HG03045 (cell line): Measurements from ENCODE around the gene SKAP2.
A peak's percentile ranks its signal among the peaks of the same experiment; 100 is the strongest.

Experiments used
- ATAC-seq: cut with Tn5 transposase; IDR thresholded peaks from one replicate; pipeline ENCODE4 v1.9.1; 2021; ENCODE audit warnings: mild to moderate bottlenecking, moderate library complexity; ENCODE audit not compliant: unreplicated experiment

The SKAP2 gene, protein sequence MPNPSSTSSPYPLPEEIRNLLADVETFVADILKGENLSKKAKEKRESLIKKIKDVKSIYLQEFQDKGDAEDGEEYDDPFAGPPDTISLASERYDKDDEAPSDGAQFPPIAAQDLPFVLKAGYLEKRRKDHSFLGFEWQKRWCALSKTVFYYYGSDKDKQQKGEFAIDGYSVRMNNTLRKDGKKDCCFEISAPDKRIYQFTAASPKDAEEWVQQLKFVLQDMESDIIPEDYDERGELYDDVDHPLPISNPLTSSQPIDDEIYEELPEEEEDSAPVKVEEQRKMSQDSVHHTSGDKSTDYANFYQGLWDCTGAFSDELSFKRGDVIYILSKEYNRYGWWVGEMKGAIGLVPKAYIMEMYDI

DNA sequence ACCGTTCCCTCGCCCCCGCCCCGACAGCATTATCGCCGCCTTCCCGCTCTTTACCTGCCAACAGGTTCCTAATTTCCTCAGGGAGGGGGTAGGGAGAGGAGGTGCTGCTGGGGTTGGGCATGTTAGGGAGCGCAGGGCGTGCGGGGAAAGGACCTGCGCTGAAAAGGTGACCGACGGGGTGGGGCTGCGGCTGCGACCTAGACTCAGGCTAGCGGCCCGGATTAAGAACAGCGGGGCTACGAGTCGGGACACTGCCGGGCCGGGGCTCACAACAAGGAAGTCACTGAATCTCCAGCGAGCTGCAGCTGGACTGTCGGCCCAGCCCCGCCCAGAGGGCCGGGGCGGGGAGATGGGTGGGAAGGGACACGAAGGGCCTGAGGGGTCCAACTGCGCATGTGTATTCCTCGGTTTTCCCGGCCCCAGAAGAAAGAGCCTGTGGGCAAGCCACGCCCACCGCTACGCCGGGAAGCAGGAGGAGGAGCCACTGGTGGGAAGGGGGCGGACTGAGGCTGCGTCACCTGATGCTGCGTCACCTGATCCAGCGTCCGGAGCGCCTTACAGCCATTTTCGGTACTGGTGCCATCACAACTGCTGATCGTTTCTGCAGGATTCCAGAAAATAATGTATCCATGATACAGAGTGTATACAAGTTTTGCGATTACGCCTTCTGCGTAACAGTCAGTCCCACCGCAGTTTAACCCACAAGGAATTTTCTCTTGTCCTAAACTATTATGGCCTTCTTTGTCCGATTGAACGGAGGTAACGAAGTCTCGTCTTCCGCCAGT lies at the start of gene SKAP2:
Gene SKAP2 (minus strand): TSS at position 282 of the 785 bp plus-strand sequence. CDS start 161 bp downstream, at position 121.
- ATAC-seq: peak; percentile 95

DNA sequence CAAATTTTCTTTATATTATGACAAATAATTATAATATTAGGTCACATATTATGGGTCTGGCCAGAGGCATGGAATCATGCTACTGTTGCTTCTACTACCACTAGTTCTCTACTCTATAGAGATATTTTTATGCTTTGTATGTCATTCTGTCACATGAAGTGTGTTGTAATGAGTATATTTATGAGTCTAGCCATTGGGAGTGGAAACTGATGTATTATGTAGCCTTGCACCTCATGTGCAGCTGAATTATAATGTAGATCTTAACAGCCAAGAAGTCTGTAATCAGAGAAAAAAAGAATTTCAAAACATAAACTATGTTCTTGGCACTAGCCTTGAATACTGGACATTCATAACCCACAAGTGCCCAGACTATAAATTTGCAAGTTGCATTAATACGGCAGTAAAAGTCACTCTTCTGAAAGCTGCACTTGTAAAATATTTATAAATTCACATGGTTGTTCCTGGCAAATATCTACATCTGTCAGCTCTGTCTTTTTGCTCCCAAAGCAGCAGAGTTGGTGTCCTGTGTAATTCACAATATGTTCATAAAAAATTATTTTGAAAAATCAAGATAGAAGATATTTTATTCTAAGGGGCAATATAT lies 48.6 kb upstream of the SKAP2 start:
- no peak for ATAC-seq

DNA sequence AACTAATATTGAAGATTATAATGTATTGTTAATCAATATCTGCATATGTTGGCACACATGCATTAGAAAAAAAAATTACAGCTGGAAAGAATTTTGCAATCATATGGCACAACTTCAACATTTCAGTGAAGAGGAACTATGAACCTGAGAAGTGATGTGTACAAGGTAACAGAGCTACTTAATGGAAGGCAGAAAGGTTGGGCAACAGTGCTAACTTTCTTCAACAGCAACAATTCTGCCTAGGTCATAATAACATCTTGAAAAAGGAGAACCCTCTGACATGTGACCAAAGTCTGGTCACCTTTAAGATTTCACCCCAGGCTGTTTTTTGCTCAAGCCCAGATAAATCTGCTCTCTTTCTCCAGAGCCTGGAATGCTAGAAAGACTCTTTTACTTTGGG lies 47.9 kb upstream of the SKAP2 start:
- ATAC-seq: no peak

DNA sequence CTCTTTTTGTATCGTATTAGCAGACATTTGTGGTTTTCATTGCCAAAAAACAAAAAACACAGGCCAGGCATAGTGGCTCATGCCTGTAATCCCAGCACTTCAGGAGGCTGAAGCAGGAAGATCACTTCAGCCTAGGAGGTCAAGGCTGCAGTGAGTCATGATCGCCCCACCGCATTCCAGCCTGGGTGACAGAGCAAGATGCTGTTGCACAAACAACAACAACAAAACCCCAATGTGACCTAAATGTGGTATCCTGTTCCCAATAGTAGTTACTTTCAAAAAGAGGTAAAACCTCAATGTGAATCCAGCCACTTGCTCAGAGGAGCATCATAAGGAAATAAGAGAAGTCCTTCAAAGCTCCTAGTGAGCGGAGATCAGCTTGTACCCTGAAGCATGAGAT lies 45.8 kb upstream of the SKAP2 start:
- no peak for ATAC-seq

DNA sequence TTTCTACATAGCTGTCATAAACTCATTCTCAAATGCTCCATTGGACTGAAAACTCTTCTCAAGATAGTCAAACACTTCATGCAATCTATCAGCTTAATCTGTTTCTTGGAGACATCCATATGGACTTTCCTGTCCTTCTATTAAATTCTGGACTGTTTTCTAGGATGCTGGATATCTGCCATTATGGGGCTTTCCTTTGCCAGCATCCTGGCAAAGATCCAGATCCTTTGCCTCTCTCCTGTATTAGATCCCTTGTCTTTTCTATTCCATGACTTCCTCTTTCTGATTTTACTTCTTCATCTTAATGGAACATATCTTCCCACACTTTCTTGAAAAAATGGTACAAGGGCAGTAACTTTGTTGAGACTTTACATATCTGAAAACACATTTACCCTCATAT lies 35.9 kb upstream of the SKAP2 start:
- no peak for ATAC-seq

DNA sequence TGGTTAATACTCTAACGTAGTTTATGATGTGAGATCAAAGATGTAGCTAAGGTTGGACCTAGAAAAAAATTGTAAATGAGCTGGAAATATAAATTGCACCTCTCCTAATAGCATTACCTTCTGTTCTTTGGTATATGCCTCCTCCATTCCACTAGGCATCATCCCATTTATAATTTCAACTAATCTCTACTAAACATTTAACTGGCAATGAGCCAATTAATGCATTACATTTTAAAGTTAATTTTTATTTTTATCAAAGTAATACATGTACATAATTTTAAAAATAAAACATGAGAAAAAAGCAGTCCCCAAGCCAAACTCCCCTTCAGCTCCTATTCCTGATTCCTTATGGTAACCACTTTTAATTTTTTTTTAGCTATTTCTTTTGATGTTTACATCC lies 35.1 kb upstream of the SKAP2 start:
- no peak for ATAC-seq

DNA sequence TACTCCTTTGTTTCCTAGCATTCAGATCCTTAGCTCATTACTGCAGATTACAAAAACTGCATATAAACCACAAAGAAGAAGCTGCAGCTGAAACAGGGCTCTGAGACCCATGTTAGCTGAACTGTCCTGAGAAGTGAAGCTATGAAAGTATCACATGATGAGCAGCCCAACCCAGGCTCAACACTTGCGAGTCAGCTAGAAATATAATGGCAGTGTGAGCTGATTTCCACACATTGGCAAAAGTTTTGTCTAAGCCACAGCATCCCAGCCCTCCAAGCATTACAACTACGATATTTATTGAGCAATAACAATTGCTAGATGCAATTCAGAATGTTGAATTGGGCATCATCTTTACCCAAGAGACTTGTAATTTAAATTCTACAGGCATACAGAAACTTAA lies 34.5 kb upstream of the SKAP2 start:
- ATAC-seq: no peak

DNA sequence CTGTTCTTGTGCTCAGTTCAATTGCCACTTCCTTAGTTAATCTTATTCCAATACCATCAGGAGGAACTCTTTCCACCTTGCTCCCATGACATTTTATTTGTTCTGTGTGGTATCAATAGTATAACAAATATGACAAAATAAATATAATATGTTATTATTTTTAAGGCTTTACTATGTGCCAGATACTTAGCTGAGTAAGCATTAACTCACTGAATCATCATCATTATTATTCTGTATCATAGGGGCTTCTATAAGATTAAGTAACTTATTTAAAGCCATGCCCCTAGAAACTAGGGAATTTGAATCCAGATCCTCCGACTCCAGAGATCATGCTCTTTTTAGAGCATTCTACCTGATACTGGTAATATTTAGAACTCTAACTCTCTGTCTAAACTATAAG lies 33.5 kb upstream of the SKAP2 start:
- ATAC-seq: no peak

DNA sequence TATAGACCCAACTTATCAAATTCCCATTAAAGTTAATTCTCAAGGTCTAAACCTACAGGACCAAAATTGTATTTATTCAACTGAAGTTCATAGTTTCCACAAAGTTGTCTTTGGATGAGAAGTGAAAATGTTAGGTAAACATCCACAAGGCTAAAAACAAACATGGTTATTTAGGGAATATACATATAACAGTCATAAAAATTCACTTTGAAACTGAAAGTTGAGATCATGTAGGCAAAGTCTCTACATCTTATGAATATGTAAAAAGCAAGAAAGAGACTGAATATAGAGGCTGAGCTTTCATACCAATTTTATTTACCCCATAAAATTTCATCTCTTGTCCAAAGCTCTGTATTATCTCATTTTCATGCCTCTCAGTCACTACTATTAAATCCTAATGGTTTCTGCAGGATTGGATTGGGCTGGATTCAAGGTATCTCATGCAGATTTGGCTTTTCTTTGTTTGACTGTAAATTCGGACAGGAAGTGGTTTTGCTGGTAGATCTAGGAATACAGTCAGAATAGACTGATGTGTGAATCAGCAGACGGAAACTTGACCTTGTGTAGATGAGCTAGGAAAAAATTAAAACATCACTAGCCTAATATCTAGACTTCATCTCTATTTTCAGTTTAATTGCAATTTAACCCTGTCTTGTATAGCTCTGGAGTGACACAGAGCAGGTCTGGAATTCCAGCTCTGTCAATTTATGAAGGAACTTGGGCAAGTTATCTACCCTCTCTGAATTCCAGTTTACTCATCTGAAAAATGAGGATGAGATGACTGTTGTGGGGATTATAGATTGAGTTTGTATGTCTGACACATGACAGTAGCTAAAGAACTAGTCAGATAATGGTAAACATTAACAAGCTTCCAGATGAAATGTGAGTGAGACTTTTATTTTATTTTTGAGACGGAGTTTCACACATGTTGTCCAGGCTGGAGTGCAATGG lies 27.3 kb upstream of the SKAP2 start:
- peak; percentile 49 for ATAC-seq

DNA sequence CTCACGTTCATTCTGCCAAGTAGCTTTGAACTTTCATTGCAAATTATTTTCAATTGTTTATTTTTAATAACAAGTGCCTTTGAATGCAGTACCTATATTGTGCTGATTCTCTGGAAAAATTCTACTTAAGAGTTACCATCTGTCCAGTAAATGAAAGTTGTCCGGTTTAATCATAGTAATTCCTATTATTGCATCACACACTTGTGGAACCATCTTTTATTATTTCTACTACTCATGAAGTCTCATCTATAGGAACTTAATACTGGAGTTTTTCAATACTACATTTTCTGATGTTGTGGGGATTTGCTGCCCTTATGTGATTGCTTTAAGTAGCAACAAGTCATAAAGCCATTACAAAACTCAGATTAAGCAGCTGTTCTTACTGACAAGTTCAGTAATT lies 16.5 kb upstream of the SKAP2 start:
- no peak for ATAC-seq

DNA sequence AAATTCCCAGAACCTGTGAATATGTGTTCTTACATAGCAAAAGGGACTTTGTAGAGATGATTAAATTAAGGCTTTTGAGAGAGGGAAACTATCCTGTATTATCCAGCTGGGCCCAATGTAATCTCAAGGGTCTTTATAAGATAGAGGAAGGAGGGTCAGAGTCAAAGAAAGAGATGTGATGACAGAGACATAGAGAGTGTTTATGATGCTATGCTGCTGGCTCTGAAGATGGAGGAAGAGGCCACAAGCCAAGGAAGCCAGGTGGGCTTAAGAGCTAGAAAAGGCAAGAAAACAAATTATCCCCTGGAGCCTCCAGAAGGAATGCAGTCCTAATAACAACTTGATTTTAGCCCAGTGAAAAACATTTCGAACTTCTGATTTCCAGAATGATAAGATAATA lies 15.3 kb upstream of the SKAP2 start:
- ATAC-seq: no peak

DNA sequence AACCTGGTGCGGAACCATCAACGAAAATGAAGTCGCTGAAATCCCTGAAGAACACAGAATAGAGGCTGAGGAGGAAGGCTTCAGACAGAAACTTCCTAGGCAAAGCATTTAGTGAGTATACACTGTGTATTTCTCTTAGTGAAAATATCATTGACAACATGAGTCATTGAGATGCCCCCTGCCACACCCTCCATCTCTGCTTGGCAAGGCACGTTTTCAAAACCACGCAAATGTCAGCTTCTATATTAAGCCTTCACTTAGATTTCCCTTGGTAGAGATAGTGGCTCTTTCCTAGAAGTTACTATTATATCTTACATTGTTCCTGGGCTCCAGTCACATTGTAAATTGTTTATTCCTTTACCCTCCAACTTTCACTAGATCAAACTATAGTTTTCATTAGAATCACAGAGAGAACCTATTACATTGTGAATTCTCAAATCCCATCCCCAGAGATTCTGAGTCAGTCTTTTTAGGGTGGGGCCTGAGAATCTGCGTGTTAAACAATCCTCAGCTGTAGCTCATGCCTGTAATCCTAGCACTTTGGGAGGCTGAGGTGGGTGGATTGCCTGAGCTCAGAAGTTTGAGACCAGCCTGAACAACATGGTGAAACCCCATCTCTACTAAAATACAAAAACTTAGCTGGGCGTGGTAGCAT lies 4.6 kb upstream of the SKAP2 start:
- ATAC-seq: no peak

DNA sequence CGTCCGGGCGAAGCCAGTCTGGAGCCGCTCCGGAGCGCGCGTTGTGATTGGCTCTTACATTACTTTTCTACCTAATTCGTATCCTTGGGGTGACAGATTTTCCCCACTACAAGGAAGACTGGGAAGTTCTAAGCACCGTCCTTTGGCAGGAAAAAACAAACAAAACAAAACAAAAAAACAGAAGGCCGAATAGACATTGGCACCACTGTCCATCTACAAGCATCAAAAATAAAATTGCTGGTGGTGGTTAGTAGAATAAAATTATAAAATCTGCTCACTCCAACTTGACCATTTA lies 651 bp upstream of the SKAP2 start:
- peak; percentile 50 for ATAC-seq

DNA sequence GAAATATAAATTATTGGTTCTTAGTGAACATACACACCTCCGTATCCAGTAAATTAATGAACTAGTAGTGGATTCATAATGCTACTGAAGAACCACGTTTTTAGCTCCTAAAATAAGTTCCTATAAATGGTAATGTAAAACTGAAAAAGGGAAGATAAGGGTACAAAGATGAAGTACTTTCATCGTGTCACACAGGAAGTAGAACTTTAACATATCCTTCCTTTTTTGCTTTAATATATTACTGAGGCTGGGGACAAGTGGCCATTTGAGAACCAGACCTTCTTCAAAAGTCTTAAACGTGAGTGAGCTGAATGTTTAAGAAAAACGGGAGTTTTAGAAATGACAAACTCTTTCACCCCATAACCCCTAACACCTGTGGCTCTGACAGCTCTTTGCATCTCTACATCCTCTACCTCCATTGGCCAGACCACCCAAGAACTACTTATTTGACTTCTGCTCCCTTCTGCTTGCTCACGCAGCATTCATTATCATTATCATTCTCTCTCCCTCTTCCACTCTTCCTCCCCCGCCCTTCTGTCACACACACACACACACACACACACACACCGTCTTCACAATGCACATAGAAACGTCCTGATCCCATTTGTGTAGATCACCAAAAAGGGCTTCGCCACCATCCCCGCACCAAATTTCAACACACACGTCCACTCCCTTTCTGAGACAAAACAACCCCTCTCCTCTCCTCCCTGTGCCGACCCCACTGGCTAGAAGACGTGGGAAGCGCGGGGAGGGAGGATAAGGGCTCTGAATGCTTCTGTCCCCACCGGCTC lies 677 bp downstream of the SKAP2 start:
- ATAC-seq: no peak

DNA sequence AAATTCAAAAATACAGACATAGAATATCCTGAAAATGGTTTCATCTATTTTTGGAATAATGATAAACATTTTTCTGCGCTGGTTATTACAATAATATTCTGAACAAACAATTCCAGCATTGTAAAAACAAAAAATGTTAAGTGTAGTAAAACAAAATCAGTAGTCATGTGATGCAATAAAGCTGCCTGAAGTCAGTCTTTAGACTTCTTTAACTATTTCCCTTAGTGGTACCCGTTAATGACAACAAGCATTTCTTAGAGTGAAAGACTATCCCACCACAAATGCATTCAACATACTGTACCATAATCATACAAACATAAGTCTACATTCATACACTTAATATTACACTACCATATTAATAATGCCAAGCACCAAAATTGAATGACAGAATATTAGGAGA lies 1.6 kb downstream of the SKAP2 start:
- no peak for ATAC-seq

DNA sequence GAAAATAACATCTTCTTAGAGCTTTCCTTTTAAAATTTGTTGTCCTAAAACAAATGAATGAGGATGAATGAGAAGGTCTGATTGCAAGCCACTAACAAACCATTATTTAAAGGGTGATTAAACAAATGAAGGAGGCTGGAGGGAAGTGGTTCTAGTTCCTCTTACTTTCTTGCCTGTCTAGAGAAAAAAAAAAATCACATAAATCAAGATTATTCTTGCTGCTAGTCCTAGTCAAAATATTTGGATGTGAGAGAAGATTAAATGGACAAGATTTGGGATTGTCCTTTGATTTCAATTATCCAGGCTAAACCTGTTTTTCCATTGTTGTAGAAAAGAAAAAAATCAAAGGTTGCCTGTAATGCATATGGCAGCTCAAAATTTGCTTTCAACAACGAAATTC lies 3.3 kb downstream of the SKAP2 start:
- ATAC-seq: no peak

DNA sequence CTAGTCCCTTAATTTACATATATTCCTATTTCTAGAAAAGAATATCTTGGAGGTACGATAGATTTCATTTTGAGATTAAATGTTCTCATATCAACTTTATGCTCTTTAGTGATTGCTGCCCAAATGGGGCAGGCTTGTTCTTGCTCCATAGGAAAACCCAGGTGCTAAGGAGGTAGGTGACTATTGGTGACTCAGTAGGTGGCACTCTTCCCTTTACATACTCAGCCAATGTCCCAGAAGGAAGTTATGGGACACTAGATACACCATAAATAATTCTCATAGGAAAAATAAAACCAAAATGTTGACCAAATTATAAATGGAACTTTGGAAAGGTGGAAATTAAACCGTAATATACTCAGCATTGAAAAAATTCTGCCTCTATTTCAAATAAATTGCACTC lies 4.0 kb downstream of the SKAP2 start:
- ATAC-seq: no peak

DNA sequence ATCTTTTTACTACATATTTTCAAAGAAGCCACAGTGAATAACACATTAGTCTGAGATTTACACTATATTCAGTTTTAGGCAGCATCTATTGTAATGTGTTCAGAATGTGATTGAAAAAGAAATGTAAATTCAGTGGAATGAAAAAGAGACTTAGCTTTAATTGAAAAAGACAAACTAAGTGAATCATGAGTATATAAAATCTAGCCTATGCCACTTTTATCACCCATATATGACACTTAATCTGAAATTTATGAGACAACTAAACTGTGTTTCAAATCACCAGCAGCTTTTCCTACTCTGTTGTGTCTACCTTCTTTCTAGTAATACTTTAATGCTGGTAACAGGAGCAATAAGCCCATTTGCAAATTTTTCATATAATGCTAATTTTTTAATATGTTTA lies 4.7 kb downstream of the SKAP2 start:
- ATAC-seq: no peak

DNA sequence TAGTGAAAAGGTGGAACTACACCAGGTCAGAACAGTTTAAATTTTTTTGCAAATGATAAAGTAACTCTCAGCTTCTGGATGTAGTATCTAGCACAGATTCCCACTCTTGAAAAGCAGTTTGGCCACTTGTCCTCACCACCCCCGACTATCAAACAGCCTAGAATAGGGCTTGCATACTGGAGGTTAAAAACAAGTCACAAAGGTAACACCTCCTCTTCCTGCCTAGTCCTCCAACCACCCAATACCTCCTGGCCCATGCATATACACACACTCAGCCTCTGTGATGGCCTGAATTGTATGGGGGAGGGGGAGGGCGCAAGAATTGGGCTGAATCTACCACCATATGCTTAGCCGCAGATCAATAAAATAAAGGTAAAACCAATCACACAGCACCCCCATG lies 5.7 kb downstream of the SKAP2 start:
- ATAC-seq: no peak

DNA sequence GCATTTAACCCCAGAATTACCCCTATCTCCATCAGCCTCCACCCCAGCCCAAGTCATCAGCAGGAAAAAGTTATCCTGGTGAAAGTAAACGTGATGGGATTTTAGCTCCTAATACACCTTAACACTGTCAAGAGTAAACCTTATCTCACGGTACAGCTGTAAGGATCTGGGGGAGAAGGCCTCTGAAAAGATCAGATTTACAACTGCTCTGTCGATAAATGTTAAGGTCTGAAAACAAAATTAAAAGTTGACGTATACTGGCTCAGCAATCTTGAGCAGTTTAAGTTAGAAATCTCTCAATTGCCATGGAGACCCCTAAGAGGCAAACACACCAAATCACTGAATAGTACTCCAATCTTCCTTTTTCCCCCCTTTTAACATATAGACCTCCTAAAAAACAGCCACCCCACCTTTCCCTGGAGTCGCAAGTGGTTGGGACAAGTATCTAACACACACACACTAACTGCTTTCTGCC lies 6.1 kb downstream of the SKAP2 start:
- no peak for ATAC-seq
